SU-DHL-6 (cell line): ENCODE results near the gene C5orf15.

Experiments used
- EZH2phosphoT487 ChIP-seq: fragments of 200-600 bp; sonication (generic), shearing (Covaris generic); conservative IDR thresholded peaks from 2 replicates; pipeline ENCODE4 v1.6.1; 2018; ENCODE audit warnings: mild to moderate bottlenecking, antibody characterized with exemption, low read length, moderate library complexity, mixed read lengths
- TF ChIP-seq, protein P1 (sequence below): fragments of 200-600 bp; sonication (generic); IDR thresholded peaks from one replicate; pipeline ENCODE4 v1.5.1; 2017; ENCODE audit warnings: antibody characterized with exemption, mild to moderate bottlenecking, low read length, moderate library complexity; ENCODE audit not compliant: insufficient read depth, poor library complexity, severe bottlenecking

DNA sequence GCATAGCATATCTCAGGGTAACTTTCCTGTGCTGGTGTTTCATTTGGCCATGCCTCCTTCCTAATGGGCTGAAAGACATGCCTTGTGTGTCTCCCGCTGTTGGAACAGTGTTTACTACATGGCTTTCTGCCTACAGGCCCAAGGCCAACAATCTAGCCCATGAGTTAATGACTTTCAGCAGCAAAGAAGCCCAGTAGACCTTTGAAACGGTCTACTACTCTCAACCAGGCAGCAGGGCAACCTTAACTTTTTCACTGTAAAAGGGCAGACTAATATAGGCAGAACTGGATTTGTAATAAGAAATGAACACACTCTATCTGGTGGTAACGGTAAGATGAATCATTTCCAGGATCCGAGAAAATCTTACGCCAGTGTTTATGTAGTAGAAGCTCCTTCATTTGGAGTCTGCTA lies 21.0 kb downstream of the C5orf15 start:
- TF ChIP-seq, protein P1, sequence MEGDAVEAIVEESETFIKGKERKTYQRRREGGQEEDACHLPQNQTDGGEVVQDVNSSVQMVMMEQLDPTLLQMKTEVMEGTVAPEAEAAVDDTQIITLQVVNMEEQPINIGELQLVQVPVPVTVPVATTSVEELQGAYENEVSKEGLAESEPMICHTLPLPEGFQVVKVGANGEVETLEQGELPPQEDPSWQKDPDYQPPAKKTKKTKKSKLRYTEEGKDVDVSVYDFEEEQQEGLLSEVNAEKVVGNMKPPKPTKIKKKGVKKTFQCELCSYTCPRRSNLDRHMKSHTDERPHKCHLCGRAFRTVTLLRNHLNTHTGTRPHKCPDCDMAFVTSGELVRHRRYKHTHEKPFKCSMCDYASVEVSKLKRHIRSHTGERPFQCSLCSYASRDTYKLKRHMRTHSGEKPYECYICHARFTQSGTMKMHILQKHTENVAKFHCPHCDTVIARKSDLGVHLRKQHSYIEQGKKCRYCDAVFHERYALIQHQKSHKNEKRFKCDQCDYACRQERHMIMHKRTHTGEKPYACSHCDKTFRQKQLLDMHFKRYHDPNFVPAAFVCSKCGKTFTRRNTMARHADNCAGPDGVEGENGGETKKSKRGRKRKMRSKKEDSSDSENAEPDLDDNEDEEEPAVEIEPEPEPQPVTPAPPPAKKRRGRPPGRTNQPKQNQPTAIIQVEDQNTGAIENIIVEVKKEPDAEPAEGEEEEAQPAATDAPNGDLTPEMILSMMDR: no peak
- no peak for TF ChIP-seq EZH2phosphoT487
